H54 (cell line): Measurements from ENCODE around the gene LRRC14B.
"Not testable (repeated sequence)": the region's sequence is repeated elsewhere in the genome, so short reads cannot be mapped to it uniquely, and the experiment has no call there.

Source experiments
- DNase-seq: peaks from one replicate; pipeline ENCODE4 v3.0.0; 2011; ENCODE audit warnings: low spot score, mixed read lengths; ENCODE audit not compliant: insufficient read length
- FAIRE-seq: peaks from 3 replicates; lab custom pipeline; 2011; peaks lifted over from hg19 to GRCh38; lab: Jason Lieb, UNC
- POLR2A ChIP-seq: IDR thresholded peaks from 2 replicates; pipeline ENCODE4 v1.6.1; 2011; ENCODE audit warnings: low read depth, mild to moderate bottlenecking, low read length

LRRC14B gene

GRCh38 chr5:223791-224190, 32.5 kb downstream of the LRRC14B start:
- FAIRE-seq (no peak), DNase-seq (no peak)

GRCh38 chr5:225334-225733, 34.0 kb downstream of the LRRC14B start:
- DNase-seq (no peak), FAIRE-seq (no peak)
- TF ChIP-seq POLR2A: no peak

More at GRCh38 chr5:223791-224190, 32.5 kb downstream of the LRRC14B start:
- TF ChIP-seq POLR2A: no peak

GRCh38 chr5:227375-227774, 36.1 kb downstream of the LRRC14B start:
- not testable (repeated sequence) for DNase-seq, FAIRE-seq

- no peak for TF ChIP-seq POLR2A
- DNase-seq (no peak), FAIRE-seq (no peak)
Observed at GRCh38 chr5:228886-229285, 37.6 kb downstream of the LRRC14B start.

GRCh38 chr5:230711-231110, 39.4 kb downstream of the LRRC14B start:
- no peak for FAIRE-seq
- no peak for TF ChIP-seq POLR2A
- no peak for DNase-seq

- FAIRE-seq (no peak), DNase-seq (no peak)
- no peak for TF ChIP-seq POLR2A
Observed at GRCh38 chr5:231661-232060, 40.4 kb downstream of the LRRC14B start.

GRCh38 chr5:233426-233825, 42.1 kb downstream of the LRRC14B start:
- not testable (repeated sequence) for DNase-seq, FAIRE-seq

GRCh38 chr5:234450-234849, 43.2 kb downstream of the LRRC14B start:
- FAIRE-seq (no peak), DNase-seq (no peak)

GRCh38 chr5:235527-235926, 44.2 kb downstream of the LRRC14B start:
- not testable (repeated sequence) for DNase-seq, FAIRE-seq

More at GRCh38 chr5:234450-234849, 43.2 kb downstream of the LRRC14B start:
- no peak for TF ChIP-seq POLR2A

- not testable (repeated sequence) for DNase-seq, FAIRE-seq
Observed at GRCh38 chr5:237931-238330, 46.6 kb downstream of the LRRC14B start.

- not testable (repeated sequence) for DNase-seq, FAIRE-seq
Observed at GRCh38 chr5:240550-240949, 49.3 kb downstream of the LRRC14B start.

- DNase-seq, FAIRE-seq: not testable (repeated sequence)
Observed at GRCh38 chr5:241045-241669, 49.9 kb downstream of the LRRC14B start.

- not testable (repeated sequence) for DNase-seq, FAIRE-seq
Observed at GRCh38 chr5:243683-244367, 52.5 kb downstream of the LRRC14B start.

- not testable (repeated sequence) for DNase-seq, FAIRE-seq
Observed at GRCh38 chr5:245717-246116, 54.4 kb downstream of the LRRC14B start.
